SK-N-SH (cell line): Measurements from ENCODE around the gene GLB1L3. TPM values are rescaled to one million over a fixed set of nuclear protein-coding genes. Genes with fewer than 3 reads are reported as not detected.

Experiments used
- CTCF ChIA-PET: fragments of 300-600, 350-600 bp; formaldehyde crosslinking; extraction: SDS; loops from one replicate; lab custom pipeline; 2021; lab: Yijun Ruan, JAX
- POLR2A ChIA-PET: fragments of 350-600 bp; sonication (Branson Sonifier 250); formaldehyde crosslinking; extraction: SDS; loops from one replicate; lab custom pipeline; 2020; ENCODE audit warnings: antibody characterized with exemption, inconsistent platforms; lab: Yijun Ruan, JAX
- DNase-seq: peaks from one replicate; pipeline ENCODE4 v3.0.0; 2012
- H2AFZ ChIP-seq: fragments of 200-600 bp; sonication (generic); 2 replicates; pipeline ENCODE4 v1.8.1; 2016; ENCODE audit warnings: antibody characterized with exemption, mild to moderate bottlenecking, low read depth
- H3F3A ChIP-seq: fragments of 200-600 bp; sonication (generic); replicated peaks from 2 replicates; pipeline ENCODE3; 2016; ENCODE audit warnings: antibody characterized with exemption, mild to moderate bottlenecking; ENCODE audit not compliant: insufficient read depth
- H3K27ac ChIP-seq, 2 experiments: fragments of 200-500 bp in 1 of 2; fragments of 200-600 bp in 1 of 2; sonication (Bioruptor generic) in 1 of 2; sonication (generic), shearing (Covaris generic) in 1 of 2; 2 replicates each; pipeline versions ENCODE4 v1.5.1 to v1.6.1; 2014 to 2016; ENCODE audit warnings: low read depth in 2 of 2, inconsistent platforms in 1 of 2, low read length in 1 of 2, mild to moderate bottlenecking in 1 of 2, mixed read lengths in 1 of 2
- H3K27me3 ChIP-seq: fragments of 200-600 bp; sonication (generic), shearing (Covaris generic); 2 replicates; pipeline ENCODE4 v1.6.1; 2016; ENCODE audit warnings: mixed run types; ENCODE audit not compliant: insufficient read depth
- H3K36me3 ChIP-seq, 2 experiments: fragments of 200-500 bp in 1 of 2; fragments of 200-600 bp in 1 of 2; sonication (Bioruptor generic) in 1 of 2; sonication (generic) in 1 of 2; replicated peaks in 1 of 2; 2 replicates each; pipeline versions ENCODE3 to v1.5.1; 2014 to 2016; ENCODE audit warnings: low read length in 1 of 2, mild to moderate bottlenecking in 1 of 2; ENCODE audit not compliant: insufficient read depth in 2 of 2, control insufficient read depth in 1 of 2
- H3K4me1 ChIP-seq, 2 experiments: fragments of 200-500 bp in 1 of 2; fragments of 200-600 bp in 1 of 2; sonication (Bioruptor generic) in 1 of 2; sonication (generic), shearing (Covaris generic) in 1 of 2; 2 replicates each; pipeline versions ENCODE4 v1.5.1 to v1.6.1; 2014 to 2016; ENCODE audit warnings: low read depth in 1 of 2, low read length in 1 of 2, mixed run types in 1 of 2; ENCODE audit not compliant: insufficient read depth in 2 of 2, control insufficient read depth in 1 of 2
- H3K4me2 ChIP-seq: fragments of 200-600 bp; sonication (generic), shearing (Covaris generic); 2 replicates; pipeline ENCODE4 v1.6.1; 2017; ENCODE audit warnings: mixed run types
- H3K4me3 ChIP-seq, 2 experiments: fragments of 200-500 bp in 1 of 2; fragments of 200-600 bp in 1 of 2; sonication (Bioruptor generic) in 1 of 2; sonication (generic), shearing (Covaris generic) in 1 of 2; 2 replicates each; pipeline versions ENCODE4 v1.5.1 to v1.8.1; 2014 to 2016; ENCODE audit warnings: low read depth in 2 of 2, inconsistent platforms in 1 of 2, low read length in 1 of 2, mild to moderate bottlenecking in 1 of 2, mixed read lengths in 1 of 2, moderate library complexity in 1 of 2
- H3K79me2 ChIP-seq: fragments of 200-600 bp; sonication (generic); 2 replicates; pipeline ENCODE4 v1.8.1; 2017; ENCODE audit warnings: mild to moderate bottlenecking; ENCODE audit not compliant: insufficient read depth
- H3K9ac ChIP-seq: fragments of 200-600 bp; sonication (generic); 2 replicates; pipeline ENCODE4 v1.6.1; 2017; ENCODE audit warnings: mixed run types
- H3K9me2 ChIP-seq: fragments of 200-600 bp; sonication (generic); 2 replicates; pipeline ENCODE4 v1.6.1; 2017; ENCODE audit warnings: mixed run types
- H3K9me3 ChIP-seq: fragments of 200-600 bp; sonication (generic); 2 replicates; pipeline ENCODE4 v1.6.1; 2017; ENCODE audit warnings: mixed run types, mild to moderate bottlenecking, moderate library complexity
- H4K20me1 ChIP-seq: fragments of 200-600 bp; sonication (generic); 2 replicates; pipeline ENCODE4 v1.6.1; 2017; ENCODE audit warnings: mild to moderate bottlenecking, mixed run types; ENCODE audit not compliant: insufficient read depth
- CHD2 ChIP-seq: fragments of 150-350 bp; IDR thresholded peaks from 2 replicates; pipeline ENCODE4 v1.6.1; 2018; ENCODE audit warnings: low read length; ENCODE audit not compliant: partially characterized antibody
- CTCF ChIP-seq: fragments of 200-600 bp; sonication (generic); IDR thresholded peaks from 2 replicates; pipeline ENCODE4 v1.6.1; 2017; ENCODE audit warnings: antibody characterized with exemption, mild to moderate bottlenecking, moderate library complexity
- ELF1 ChIP-seq: IDR thresholded peaks from 2 replicates; pipeline ENCODE4 v1.4.0; 2012
- EZH2phosphoT487 ChIP-seq: fragments of 200-600 bp; sonication (generic); IDR thresholded peaks from 2 replicates; pipeline ENCODE4 v1.6.1; 2017; ENCODE audit warnings: low read depth, mixed run types, mild to moderate bottlenecking, antibody characterized with exemption, moderate library complexity, borderline replicate concordance
- FOSL2 ChIP-seq: IDR thresholded peaks from 2 replicates; pipeline ENCODE4 v1.4.0; 2012; ENCODE audit warnings: low read depth, mild to moderate bottlenecking, moderate library complexity, borderline replicate concordance
- FOXM1 ChIP-seq: IDR thresholded peaks from 2 replicates; pipeline ENCODE4 v1.4.0; 2012; ENCODE audit warnings: low read depth, mild to moderate bottlenecking
- IRF3 ChIP-seq: fragments of 150-350 bp; IDR thresholded peaks from 2 replicates; pipeline ENCODE4 v1.6.1; 2016; ENCODE audit warnings: mild to moderate bottlenecking, low read depth, low read length
- MEF2A ChIP-seq: IDR thresholded peaks from 2 replicates; pipeline ENCODE4 v1.4.0; 2012; ENCODE audit warnings: low read depth, borderline replicate concordance
- MXI1 ChIP-seq: IDR thresholded peaks from 2 replicates; pipeline ENCODE4 v1.6.1; 2012; ENCODE audit warnings: mild to moderate bottlenecking, low read depth, low read length, improper control_type of control experiment
- NFIC ChIP-seq: IDR thresholded peaks from 2 replicates; pipeline ENCODE4 v1.4.0; 2012; ENCODE audit warnings: borderline replicate concordance
- PBX3 ChIP-seq: IDR thresholded peaks from 2 replicates; pipeline ENCODE4; 2012
- RAD21 ChIP-seq: IDR thresholded peaks from 2 replicates; pipeline ENCODE4 v1.6.1; 2012; ENCODE audit warnings: mild to moderate bottlenecking, low read length
- RFX5 ChIP-seq: IDR thresholded peaks from 2 replicates; pipeline ENCODE4 v1.6.1; 2012; ENCODE audit warnings: mild to moderate bottlenecking, improper control_type of control experiment, low read length
- TCF12 ChIP-seq: IDR thresholded peaks from 2 replicates; pipeline ENCODE4 v1.4.0; 2012
- USF1 ChIP-seq: IDR thresholded peaks from 2 replicates; pipeline ENCODE4 v1.4.0; 2012; ENCODE audit warnings: low read depth, borderline replicate concordance
- USF2 ChIP-seq: fragments of 150-350 bp; IDR thresholded peaks from 2 replicates; pipeline ENCODE4 v1.6.1; 2017; ENCODE audit warnings: antibody characterized with exemption, low read length, low read depth, borderline replicate concordance
- ZBTB33 ChIP-seq: IDR thresholded peaks from 2 replicates; pipeline ENCODE4 v1.4.0; 2012; ENCODE audit warnings: low read depth, borderline replicate concordance
- WGBS: methylation state at CpG from one replicate; pipeline ENCODE4 v1.1.6; 2017; ENCODE audit warnings: low lambda C conversion rate; 5-methylcytosine and 5-hydroxymethylcytosine counted together
- polyA plus RNA-seq, 3 experiments: library from polyadenylated mRNA; depleted of rRNA; stranded (reverse); fragments of >200 nt; gene quantifications; 2 replicates each; pipeline ENCODE4 v1.2.3, GENCODE V29; 2012

GLB1L3 gene
- polyA plus RNA-seq, 1 of the 3 experiments (the other 2 are of a cell fraction): not detected

GRCh38 chr11:134248910-134249480 lies 27.2 kb upstream of the GLB1L3 start:
- H3K4me1 ChIP-seq: peaks cover 0 to 7% of the 10 kb centered on the region in 2 experiments; a peak in 2 of 4 replicates
- no peak overlapping the region for H3K4me3 ChIP-seq
- no peaks in the 10 kb centered on the region for H3K9me2 ChIP-seq
- H3K27ac ChIP-seq: no peak overlapping the region
- ChIA-PET CTCF (interaction anchor here (0.8 to 2.5 kb wide), 2 partner anchors 9 to 27 kb away, joined by 3 to 8 read pairs; no protein-coding TSS in a partner anchor), POLR2A (no interaction called here)
- H3K79me2 ChIP-seq: peaks cover 17% of the 10 kb centered on the region
- H3F3A ChIP-seq: no peaks in the 10 kb centered on the region
- DNase-seq: no peak
- TF ChIP-seq EZH2phosphoT487 (no peak), USF2 (no peak), ZBTB33 (no peak), PBX3 (no peak), MXI1 (no peak), TCF12 (no peak), NFIC (no peak), USF1 (no peak), FOXM1 (no peak), CTCF (no peak), FOSL2 (no peak), ELF1 (no peak), CHD2 (no peak), IRF3 (no peak), RAD21 (no peak), RFX5 (no peak), MEF2A (no peak)
- peaks cover 18 to 71% of the 10 kb centered on the region in 2 experiments for H3K36me3 ChIP-seq
- 81% methylated on average over 7 of the region's 7 CpGs for WGBS
- H2AFZ ChIP-seq: no peak overlapping the region
- H4K20me1 ChIP-seq: no peaks in the 10 kb centered on the region
- no peak overlapping the region for H3K9ac ChIP-seq
- no peaks in the 10 kb centered on the region for H3K9me3 ChIP-seq
- H3K27me3 ChIP-seq: no peaks in the 10 kb centered on the region
- no peak overlapping the region for H3K4me2 ChIP-seq
